D341Med (cell line): ENCODE results near the gene WDR18.
"Not testable (repeated sequence)": the region's sequence is repeated elsewhere in the genome, so short reads cannot be mapped to it uniquely, and the experiment has no call there.

Experiments used
- DNase-seq: peaks from one replicate; pipeline ENCODE4 v3.0.0; 2012; ENCODE audit warnings: low spot score

Gene WDR18

GRCh38 chr19:1019980-1020867 lies 36.1 kb downstream of the WDR18 start:
- peak; percentile 49 for DNase-seq

- peak; percentile 99 for DNase-seq
Observed at GRCh38 chr19:1020868-1021425, 36.8 kb downstream of the WDR18 start, which contains the start of gene TMEM259. Gene TMEM259 (minus strand): TSS chr19:1021123. CDS start chr19:1020996, 127 bp downstream.

- DNase-seq: not testable (repeated sequence)
Observed at GRCh38 chr19:1023883-1024188, 39.7 kb downstream of the WDR18 start.

GRCh38 chr19:1025080-1025479 lies 40.9 kb downstream of the WDR18 start:
- not testable (repeated sequence) for DNase-seq

- DNase-seq: peak; percentile 94
Observed at GRCh38 chr19:1025960-1026782, 42.0 kb downstream of the WDR18 start, which contains the start of gene CNN2. Gene CNN2 (plus strand): TSS chr19:1026608. CDS start chr19:1026662, 54 bp downstream.

GRCh38 chr19:1026783-1027649 lies 42.9 kb downstream of the WDR18 start:
- DNase-seq: no peak

- no peak for DNase-seq
Observed at GRCh38 chr19:1027650-1028061, 43.5 kb downstream of the WDR18 start.

- DNase-seq: peak; percentile 48
Observed at GRCh38 chr19:1028062-1028926, 44.1 kb downstream of the WDR18 start.

GRCh38 chr19:1032264-1032867 lies 48.2 kb downstream of the WDR18 start:
- DNase-seq: no peak

- DNase-seq: no peak
Observed at GRCh38 chr19:1035998-1036621, 52.0 kb downstream of the WDR18 start.

- no peak for DNase-seq
Observed at GRCh38 chr19:1037621-1038064, 53.5 kb downstream of the WDR18 start.

GRCh38 chr19:1038978-1039645 lies 55.0 kb downstream of the WDR18 start:
- DNase-seq: no peak

GRCh38 chr19:1039646-1040475 lies 55.7 kb downstream of the WDR18 start, which contains the start of gene ABCA7:
Gene ABCA7 (plus strand): TSS chr19:1040107. CDS start chr19:1041362, 1,255 bp downstream.
- DNase-seq: peak; percentile 98

GRCh38 chr19:1040476-1041271 lies 56.5 kb downstream of the WDR18 start:
- peak; percentile 97 for DNase-seq

- no peak for DNase-seq
Observed at GRCh38 chr19:1041272-1041834, 57.2 kb downstream of the WDR18 start.

GRCh38 chr19:1041835-1042685 lies 57.9 kb downstream of the WDR18 start:
- DNase-seq: peak; percentile 79
